ENCODE measurements around the gene CREB3L1. TPM values are rescaled to one million over a fixed set of nuclear protein-coding genes. Genes with fewer than 3 reads are reported as not detected.

The CREB3L1 gene
- total and polyA plus RNA-seq, 7 donors = 0.66 to 63.1 (median 7.2) TPM

- H3K36me3 ChIP-seq = no peaks in the 10 kb centered on the region
- peaks cover 7 to 16% (median 12%) of the 10 kb centered on the region in 3 donors for H3K27me3 ChIP-seq
- DNase-seq = no peak
- intact Hi-C loops (cut with DNase I) = no loop called here
- no peak overlapping the region for H3K4me3 ChIP-seq
- peak overlapping the region in 2 of 4 donors; percentile 79 to 88 for H3K27ac ChIP-seq
- TF ChIP-seq CTCF (IDR thresholded peaks at IDR 0.05) (no peak), POLR2A (IDR thresholded peaks at IDR 0.05) (no peak), POLR2AphosphoS5 (IDR thresholded peaks at IDR 0.05) (no peak), EP300 (IDR thresholded peaks at IDR 0.05) (no peak)
- peaks cover 0 to 31% (median 25%) of the 10 kb centered on the region in 4 donors for H3K4me1 ChIP-seq
- no peaks in the 10 kb centered on the region for H3K9me3 ChIP-seq
- WGBS, 2 donors = 82 to 90% methylated on average over 13 of the region's 13 CpGs
Observed at GRCh38 chr11:46337626-46338345, 60.3 kb downstream of the CREB3L1 start.

- Histone ChIP-seq H3K27me3 (peaks cover 0 to 8% (median 4%) of the 10 kb centered on the region in 3 donors), H3K9me3 (no peaks in the 10 kb centered on the region), H3K4me1 (peaks cover 0 to 23% (median 17%) of the 10 kb centered on the region in 4 donors), H3K36me3 (no peaks in the 10 kb centered on the region), H3K4me3 (peak overlapping the region in 3 of 4 donors; percentile 35 to 47 (median 41)), H3K27ac (peak overlapping the region; percentile 74 to 88 (median 78))
- TF ChIP-seq CTCF (IDR thresholded peaks at IDR 0.05) (no peak), EP300 (IDR thresholded peaks at IDR 0.05) (no peak), POLR2A (IDR thresholded peaks at IDR 0.05) (no peak), POLR2AphosphoS5 (IDR thresholded peaks at IDR 0.05) (no peak)
- intact Hi-C loops (cut with DNase I) = no loop called here
- no peak for DNase-seq
- WGBS, 2 donors = 47 to 62% methylated on average over 9 of the region's 9 CpGs
Observed at GRCh38 chr11:46338636-46338987, 61.1 kb downstream of the CREB3L1 start.

DNA sequence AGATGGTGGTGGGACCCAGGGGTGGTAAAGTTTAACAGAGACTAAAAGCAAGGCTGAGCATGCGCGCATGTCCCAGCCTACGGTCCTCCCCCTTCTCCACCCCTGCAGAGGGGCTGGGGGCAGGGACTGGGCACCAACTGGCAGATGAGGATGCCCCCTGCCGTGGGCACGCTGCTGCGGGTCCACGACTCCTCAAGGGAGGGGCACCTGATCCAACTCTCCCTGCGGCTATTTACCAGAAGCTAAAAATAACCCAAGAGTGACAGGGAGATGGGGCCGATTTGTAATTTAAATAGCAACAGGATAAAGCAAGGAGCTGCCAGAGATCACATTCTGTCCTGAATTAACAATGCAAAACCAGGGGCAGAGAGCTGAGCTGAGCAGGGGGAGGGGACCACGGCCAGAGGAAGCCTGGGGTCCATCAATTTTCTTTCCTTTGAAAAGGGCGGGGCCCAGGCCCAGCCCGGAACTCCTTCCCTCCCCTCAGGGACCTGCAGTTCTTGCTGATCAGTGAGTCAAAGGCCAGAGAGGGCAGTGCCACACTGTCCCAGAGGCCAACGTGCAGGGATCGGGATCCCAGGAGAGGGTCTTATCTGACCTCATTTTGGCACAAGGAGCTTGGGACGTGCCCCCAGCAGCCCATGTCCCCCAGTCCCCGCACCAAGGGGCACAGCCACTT, 61.7 kb downstream of the CREB3L1 start:
- DNase-seq = no peak
- Histone ChIP-seq H3K4me3 (peak overlapping the region in 3 of 4 donors; percentile 35 to 47 (median 41)), H3K36me3 (no peaks in the 10 kb centered on the region), H3K9me3 (no peaks in the 10 kb centered on the region), H3K27ac (peak overlapping the region; percentile 74 to 88 (median 78)), H3K27me3 (peaks cover 0 to 3% (median 0%) of the 10 kb centered on the region in 3 donors), H3K4me1 (peaks cover 0 to 22% (median 17%) of the 10 kb centered on the region in 4 donors)
- no peak for TF ChIP-seq POLR2AphosphoS5 (IDR thresholded peaks at IDR 0.05)
- no peak for TF ChIP-seq CTCF (IDR thresholded peaks at IDR 0.05)
- no peak for TF ChIP-seq POLR2A (IDR thresholded peaks at IDR 0.05)
- no peak for TF ChIP-seq EP300 (IDR thresholded peaks at IDR 0.05)
- intact Hi-C loops (cut with DNase I) = no loop called here
- 48 to 51% methylated on average over 16 of the region's 16 CpGs for WGBS, 2 donors

GRCh38 chr11:46339816-46340215, 62.4 kb downstream of the CREB3L1 start:
- H3K9me3 ChIP-seq = no peaks in the 10 kb centered on the region
- H3K27me3 ChIP-seq = no peaks in the 10 kb centered on the region
- DNase-seq = no peak
- 88 to 93% methylated on average over 2 of the region's 2 CpGs for whole genome bisulfite sequencing, 2 donors
- no peak overlapping the region for H3K4me3 ChIP-seq
- peaks cover 0 to 22% (median 17%) of the 10 kb centered on the region in 4 donors for H3K4me1 ChIP-seq
- peak overlapping the region; percentile 74 to 88 (median 78) for H3K27ac ChIP-seq
- TF ChIP-seq POLR2A (IDR thresholded peaks at IDR 0.05) (no peak), EP300 (IDR thresholded peaks at IDR 0.05) (no peak), CTCF (IDR thresholded peaks at IDR 0.05) (no peak), POLR2AphosphoS5 (IDR thresholded peaks at IDR 0.05) (no peak)
- H3K36me3 ChIP-seq = no peaks in the 10 kb centered on the region
- intact Hi-C loops (cut with DNase I) = no loop called here

Measured in sigmoid colon (tissue), 7 donors.